Testis (tissue), 3 donors: ENCODE data around the gene GPR146. TPM values are rescaled to one million over a fixed set of nuclear protein-coding genes. Genes with fewer than 3 reads are reported as not detected.

Experiments
- DNase-seq: peaks from one replicate; pipeline ENCODE4 v3.0.0-alpha.2; 2019
- H3K27ac ChIP-seq, 2 donors: fragments of 200-600 bp; sonication (generic); one replicate each; pipeline ENCODE4 v1.5.1; 2019
- H3K27me3 ChIP-seq: fragments of 200-600 bp; sonication (generic); one replicate; pipeline ENCODE4 v1.5.1; 2019
- H3K36me3 ChIP-seq: fragments of 200-600 bp; sonication (generic); one replicate; pipeline ENCODE4 v1.5.1; 2017; ENCODE audit warnings: low read depth; ENCODE audit errors: missing control alignments
- H3K4me1 ChIP-seq: fragments of 200-600 bp; sonication (generic); one replicate; pipeline ENCODE4 v1.5.1; 2019
- H3K4me3 ChIP-seq, 2 donors: fragments of 200-600 bp; sonication (generic); one replicate each; pipeline ENCODE4 v1.5.1; 2017 to 2019
- H3K9me3 ChIP-seq: fragments of 200-600 bp; sonication (generic); one replicate; pipeline ENCODE4 v1.5.1; 2017
- POLR2A ChIP-seq: fragments of 450-650 bp; IDR thresholded peaks from one replicate; pipeline ENCODE4 v1.6.1; 2017; ENCODE audit warnings: antibody characterized with exemption, mild to moderate bottlenecking, moderate library complexity
- WGBS, 2 donors: methylation state at CpG; one replicate each; pipeline ENCODE4 v1.1.5; 2018; 5-methylcytosine and 5-hydroxymethylcytosine counted together
- intact Hi-C: fragments of 100-400 bp; cut with DNase I; formaldehyde crosslinking; loops from one replicate; pipeline ENCODE4 v1.15.1; 2023; ENCODE audit warnings: low total_unique reads
- polyA plus RNA-seq: library from polyadenylated mRNA; stranded (reverse); fragments of 350-450 nt; fragmentation: Illumina TruSeq; extraction: RNeasy Lipid Tissue Mini Kit (QIAGEN cat#74804); gene quantifications from one replicate; pipeline ENCODE4 v1.2.3, GENCODE V29; 2014; ENCODE audit warnings: low read depth, low replicate concordance; ENCODE audit not compliant: insufficient read depth
- total RNA-seq, 2 donors: library from RNA; depleted of rRNA; stranded (reverse); fragments of >200 nt; gene quantifications; one replicate each; pipeline ENCODE4 v1.2.3, GENCODE V29; 2016
- TF ChIP-seq, protein P1 (sequence below), 3 experiments: fragments of 450-650 bp in 2 of 3; fragments of 200-600 bp in 1 of 3; sonication (generic) in 1 of 3; IDR thresholded peaks; one replicate each; pipeline ENCODE4 v1.5.1; 2016 to 2019; ENCODE audit warnings: antibody characterized with exemption in 3 of 3, mild to moderate bottlenecking in 2 of 3, moderate library complexity in 1 of 3

Gene GPR146
- total and polyA plus RNA-seq, 3 donors from 2014 or later = 5.3 to 14.4 (median 14.2) TPM

DNA sequence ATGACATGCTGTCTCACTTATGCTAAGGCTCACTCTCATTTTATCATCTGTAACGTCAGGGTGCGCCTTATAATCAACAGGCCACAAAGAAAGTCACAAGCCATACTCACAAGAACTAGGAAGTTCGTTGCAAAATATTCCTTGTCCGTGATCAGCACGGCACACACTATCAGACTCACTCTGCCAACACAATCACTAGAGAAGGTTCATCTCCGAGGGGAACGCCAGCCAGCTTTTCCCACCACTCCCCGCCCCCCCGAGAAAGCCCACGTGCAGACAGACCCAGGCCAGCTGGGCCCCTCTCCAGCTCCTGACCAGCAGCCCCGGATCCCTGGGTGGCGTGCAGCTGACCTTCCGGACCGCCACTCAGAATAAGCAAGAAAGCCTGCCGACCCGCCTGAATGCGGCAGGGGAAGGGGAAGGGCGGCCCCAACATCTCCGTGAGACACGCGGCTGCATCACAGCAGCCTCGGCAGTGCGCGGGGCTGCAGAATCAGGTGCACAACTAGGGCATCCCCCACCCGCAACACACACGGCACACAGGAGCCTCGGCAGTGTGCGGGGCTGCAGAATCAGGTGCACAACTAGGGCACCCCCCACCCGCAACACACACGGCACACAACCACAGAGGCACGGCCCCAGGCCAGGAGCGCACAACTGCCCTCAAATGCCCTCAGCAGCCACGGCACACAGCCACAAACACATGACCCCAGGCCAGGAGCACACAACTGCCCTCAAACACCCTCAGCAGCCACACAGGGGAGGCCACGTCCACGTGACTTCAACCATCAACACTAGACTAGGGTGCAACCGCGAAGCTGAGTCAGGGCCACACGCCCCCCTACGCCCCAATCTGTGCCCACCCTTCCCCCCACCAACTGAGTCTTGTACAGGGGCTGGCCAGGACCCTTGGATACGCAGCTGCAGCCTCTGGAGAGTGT is 2.5 kb upstream of the GPR146 start:
- 66 to 72% methylated on average over 18 to 40 of the region's 40 CpGs for WGBS, 2 donors
- Histone ChIP-seq H3K4me1 (peaks cover 27% of the 10 kb centered on the region), H3K27me3 (no peaks in the 10 kb centered on the region), H3K36me3 (no peaks in the 10 kb centered on the region), H3K9me3 (no peaks in the 10 kb centered on the region), H3K4me3 (no peak overlapping the region), H3K27ac (peak overlapping the region in 1 of 2 donors; percentile 45)
- intact Hi-C loops = no loop called here
- no peak for TF ChIP-seq POLR2A
- TF ChIP-seq, protein P1, sequence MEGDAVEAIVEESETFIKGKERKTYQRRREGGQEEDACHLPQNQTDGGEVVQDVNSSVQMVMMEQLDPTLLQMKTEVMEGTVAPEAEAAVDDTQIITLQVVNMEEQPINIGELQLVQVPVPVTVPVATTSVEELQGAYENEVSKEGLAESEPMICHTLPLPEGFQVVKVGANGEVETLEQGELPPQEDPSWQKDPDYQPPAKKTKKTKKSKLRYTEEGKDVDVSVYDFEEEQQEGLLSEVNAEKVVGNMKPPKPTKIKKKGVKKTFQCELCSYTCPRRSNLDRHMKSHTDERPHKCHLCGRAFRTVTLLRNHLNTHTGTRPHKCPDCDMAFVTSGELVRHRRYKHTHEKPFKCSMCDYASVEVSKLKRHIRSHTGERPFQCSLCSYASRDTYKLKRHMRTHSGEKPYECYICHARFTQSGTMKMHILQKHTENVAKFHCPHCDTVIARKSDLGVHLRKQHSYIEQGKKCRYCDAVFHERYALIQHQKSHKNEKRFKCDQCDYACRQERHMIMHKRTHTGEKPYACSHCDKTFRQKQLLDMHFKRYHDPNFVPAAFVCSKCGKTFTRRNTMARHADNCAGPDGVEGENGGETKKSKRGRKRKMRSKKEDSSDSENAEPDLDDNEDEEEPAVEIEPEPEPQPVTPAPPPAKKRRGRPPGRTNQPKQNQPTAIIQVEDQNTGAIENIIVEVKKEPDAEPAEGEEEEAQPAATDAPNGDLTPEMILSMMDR (IDR thresholded peaks at IDR 0.05) = no peak
- DNase-seq = no peak

DNA sequence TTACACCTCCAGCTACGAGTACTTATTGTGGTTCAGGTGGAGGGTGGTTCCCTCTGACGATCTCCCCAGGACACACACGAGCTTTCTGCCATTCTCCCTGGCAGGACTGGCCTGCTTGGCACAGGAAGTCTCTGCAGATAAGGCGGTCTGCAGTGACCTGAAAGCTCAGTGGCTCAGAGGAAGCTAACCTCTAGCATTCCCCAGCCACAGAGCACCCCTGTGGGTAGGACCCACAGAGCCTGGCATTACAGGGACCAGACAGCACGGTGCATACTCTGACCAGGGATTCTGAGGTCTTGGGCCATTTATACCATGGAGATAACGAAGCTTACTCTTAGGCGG is 1.9 kb upstream of the GPR146 start:
- no peak for DNase-seq
- TF ChIP-seq, protein P1 (IDR thresholded peaks at IDR 0.05) = no peak
- TF ChIP-seq POLR2A = no peak
- no peaks in the 10 kb centered on the region for H3K9me3 ChIP-seq
- no peak overlapping the region for H3K27ac ChIP-seq
- WGBS, 2 donors = 74 to 92% methylated on average over 6 to 7 of the region's 7 CpGs
- H3K36me3 ChIP-seq = no peaks in the 10 kb centered on the region
- intact Hi-C loops = no loop called here
- H3K4me1 ChIP-seq = peaks cover 27% of the 10 kb centered on the region
- no peak overlapping the region for H3K4me3 ChIP-seq
- H3K27me3 ChIP-seq = no peaks in the 10 kb centered on the region

DNA sequence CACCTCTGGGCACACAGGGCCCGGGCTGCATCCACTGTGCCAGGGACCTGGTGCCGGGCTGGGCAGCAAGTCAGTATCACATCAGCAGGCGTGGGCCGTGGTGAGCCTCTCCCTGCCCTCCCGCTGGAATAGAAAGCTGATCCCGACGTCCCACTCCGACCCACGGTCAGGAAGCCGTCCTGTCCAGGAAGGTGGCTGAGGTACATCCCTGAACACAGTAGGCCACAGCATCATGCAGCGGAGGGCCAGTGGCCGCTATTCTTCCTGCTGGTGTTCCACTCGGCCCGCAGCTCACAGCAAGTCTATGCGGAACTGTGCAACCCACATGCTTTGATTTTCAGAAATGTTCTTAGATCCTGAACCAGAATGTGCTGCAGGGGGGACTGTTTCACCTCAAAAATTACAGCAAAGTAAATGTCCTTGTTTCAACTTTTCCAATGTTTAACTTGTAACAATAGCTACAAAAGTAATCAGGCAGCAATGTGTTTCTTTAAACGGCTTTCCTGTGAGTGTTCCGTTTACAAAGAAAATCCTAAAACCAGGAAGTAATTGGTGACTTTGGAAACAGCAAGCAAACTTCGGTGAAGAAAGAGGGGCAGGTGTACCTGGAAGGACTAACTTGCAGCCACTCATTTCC is 676 bp upstream of the GPR146 start:
- DNase-seq = peak; percentile 37
- no peaks in the 10 kb centered on the region for H3K27me3 ChIP-seq
- intact Hi-C loops = no loop called here
- no peaks in the 10 kb centered on the region for H3K36me3 ChIP-seq
- peak overlapping the region; percentile 78 to 92 for H3K27ac ChIP-seq
- TF ChIP-seq POLR2A = no peak
- TF ChIP-seq, protein P1 (IDR thresholded peaks at IDR 0.05) = no peak
- peaks cover 27% of the 10 kb centered on the region for H3K4me1 ChIP-seq
- 14 to 39% methylated on average over 17 to 18 of the region's 18 CpGs for WGBS, 2 donors
- H3K9me3 ChIP-seq = no peaks in the 10 kb centered on the region
- peak overlapping the region; percentile 32 to 66 for H3K4me3 ChIP-seq

DNA sequence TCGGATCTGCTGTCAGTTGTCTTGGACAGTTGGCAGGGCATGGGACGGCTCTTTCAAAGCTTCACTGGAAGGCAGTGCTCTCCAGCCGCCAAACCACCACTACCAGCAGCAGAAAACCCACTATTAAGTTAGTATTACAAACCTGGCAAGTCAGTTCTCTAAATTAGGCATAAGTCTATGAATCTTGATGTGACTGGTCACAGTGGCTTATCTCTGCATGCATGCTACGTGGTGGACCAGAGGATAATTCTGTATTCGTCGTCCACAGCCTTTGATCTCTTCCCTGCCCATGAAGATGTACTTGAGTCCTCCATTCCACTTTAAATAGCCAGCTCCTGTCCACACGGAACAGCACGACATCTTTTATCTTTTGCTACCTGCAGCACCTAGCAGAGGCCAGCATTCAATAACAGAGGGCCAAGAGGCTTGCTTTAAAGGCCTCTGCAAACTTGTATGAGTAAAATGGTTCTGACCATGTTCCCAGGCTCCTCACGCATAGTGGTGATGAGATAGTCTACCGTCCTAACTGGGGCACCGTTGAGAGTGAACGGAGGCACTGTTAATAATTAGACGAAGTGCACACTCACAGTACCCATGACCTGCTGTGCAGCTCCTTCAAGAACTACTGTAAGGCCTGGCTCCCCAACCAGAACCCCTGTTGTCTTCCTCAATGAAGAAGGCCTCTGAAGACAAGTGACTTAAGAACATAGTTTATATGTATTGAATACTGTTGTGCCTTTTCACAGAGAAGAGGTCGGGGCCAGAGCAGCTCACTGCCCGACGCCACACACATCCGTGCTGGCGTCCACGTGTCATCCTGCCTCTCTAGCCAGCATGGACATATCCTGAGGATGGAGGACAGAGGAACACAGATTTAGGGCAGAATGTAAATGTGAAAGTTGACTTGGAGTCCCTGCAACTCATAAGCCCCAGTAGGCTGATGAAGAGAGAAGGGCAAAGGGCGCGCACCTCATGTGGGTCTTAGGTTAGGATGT is 1.0 kb downstream of the GPR146 start:
- intact Hi-C loops = no loop called here
- no peak for DNase-seq
- WGBS, 2 donors = 75 to 78% methylated on average over 20 to 21 of the region's 21 CpGs
- Histone ChIP-seq H3K4me1 (peaks cover 24% of the 10 kb centered on the region), H3K27ac (peak overlapping the region; percentile 83 to 92), H3K27me3 (no peaks in the 10 kb centered on the region), H3K4me3 (peak overlapping the region; percentile 66 to 70), H3K9me3 (no peaks in the 10 kb centered on the region), H3K36me3 (no peaks in the 10 kb centered on the region)
- TF ChIP-seq, protein P1 (IDR thresholded peaks at IDR 0.05) = no peak
- TF ChIP-seq POLR2A = no peak
